Measurements from ENCODE around the gene GDF7.
A peak's percentile ranks its signal among the peaks of the same experiment; 100 is the strongest.

Gene GDF7

DNA sequence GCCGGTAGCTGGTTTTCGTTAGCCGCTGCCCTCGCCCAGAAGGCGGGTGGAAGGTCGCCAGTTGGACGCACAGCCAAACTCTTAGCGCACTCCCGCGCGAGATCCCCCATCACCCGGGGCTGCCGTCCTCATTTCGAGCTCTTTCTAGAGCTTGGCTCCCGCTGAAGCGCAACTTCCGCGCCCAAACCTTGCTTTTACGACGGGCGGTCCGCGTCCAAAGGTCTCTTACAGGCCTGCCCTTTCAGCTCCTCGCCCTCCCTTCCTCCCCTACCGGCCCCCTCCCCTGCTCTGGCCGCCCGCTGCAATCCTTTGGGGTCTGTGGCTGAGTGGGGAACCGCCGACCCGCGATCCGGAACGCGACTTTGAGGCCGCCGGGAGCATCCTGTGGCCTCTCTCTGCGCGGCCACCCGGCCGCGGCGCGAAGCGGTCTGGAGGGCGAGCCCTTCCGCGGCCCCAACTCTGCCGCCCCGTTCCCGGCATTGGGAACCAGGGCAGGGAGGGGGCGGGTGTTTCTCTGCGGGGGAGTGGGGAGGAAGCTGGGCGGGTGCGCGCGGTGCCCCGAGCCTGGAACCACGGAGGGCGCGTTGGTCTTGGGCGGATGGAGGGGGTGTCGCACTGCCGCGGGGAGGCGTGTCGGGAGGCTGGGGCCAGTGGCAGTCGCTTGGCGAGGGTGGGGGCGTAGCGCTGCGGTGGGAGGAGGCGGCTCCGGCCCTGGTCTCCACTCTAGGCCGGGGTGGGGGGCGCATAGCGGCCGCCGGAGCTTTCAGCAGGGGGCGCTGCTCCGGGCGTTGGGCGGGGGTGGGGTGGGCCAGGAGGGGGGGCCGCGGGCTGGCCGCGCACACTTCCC, at the start of gene GDF7:
Gene GDF7, plus strand, starts transcription at position 841 of the 847 bp plus-strand sequence. CDS start 96 bp downstream, outside the sequence.
- no peak for DNase-seq

DNA sequence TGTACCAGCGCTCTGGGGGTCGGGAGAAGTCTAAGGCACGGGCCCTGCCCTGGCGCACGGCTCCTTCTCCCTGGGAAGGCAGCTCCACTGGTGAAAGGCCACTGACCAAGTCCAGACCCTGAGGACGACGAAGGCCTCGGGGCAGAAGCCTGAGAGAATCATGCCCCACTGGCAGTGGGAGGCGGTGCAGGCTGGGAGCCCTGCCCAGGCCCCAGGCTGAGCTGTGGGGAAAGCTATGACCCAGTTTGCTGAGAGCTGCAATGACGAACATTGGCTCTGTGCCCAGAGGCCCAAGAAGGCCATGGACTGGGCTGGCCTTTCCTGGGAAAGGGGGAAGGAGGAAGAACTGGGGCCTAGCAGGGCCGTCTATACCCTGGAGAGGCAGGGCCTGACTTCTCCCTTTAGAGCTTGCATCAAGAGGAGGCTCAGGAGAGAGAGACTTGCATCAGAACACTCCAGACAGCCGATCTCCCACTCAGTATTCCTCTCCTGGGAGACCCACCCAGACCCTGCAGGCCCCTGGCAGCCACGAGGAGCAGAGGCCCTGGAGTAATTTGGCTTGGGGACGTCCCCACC, 49.0 kb upstream of the GDF7 start:
- DNase-seq: peak; percentile 7

DNA sequence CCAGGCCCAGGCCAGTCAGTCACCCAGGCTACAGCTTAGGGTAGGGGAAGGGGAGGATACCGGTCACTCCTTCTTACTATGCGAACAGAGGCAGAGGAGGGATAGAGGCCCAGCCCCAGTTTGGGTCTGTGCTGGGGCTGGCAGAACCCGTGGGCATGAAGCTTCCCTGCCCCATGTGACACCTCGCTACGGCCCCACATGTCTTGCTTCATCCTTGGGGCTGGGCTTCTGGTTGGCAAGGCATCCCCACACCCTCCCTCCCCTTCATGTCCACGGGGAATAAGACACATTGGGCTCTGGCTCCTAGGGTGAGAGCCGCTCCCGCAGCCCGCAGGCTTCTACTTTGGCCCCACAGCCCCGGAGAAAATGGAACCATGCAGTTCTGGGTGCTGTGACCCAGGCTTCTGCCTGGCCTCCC, 48.5 kb upstream of the GDF7 start:
- DNase-seq: no peak

DNA sequence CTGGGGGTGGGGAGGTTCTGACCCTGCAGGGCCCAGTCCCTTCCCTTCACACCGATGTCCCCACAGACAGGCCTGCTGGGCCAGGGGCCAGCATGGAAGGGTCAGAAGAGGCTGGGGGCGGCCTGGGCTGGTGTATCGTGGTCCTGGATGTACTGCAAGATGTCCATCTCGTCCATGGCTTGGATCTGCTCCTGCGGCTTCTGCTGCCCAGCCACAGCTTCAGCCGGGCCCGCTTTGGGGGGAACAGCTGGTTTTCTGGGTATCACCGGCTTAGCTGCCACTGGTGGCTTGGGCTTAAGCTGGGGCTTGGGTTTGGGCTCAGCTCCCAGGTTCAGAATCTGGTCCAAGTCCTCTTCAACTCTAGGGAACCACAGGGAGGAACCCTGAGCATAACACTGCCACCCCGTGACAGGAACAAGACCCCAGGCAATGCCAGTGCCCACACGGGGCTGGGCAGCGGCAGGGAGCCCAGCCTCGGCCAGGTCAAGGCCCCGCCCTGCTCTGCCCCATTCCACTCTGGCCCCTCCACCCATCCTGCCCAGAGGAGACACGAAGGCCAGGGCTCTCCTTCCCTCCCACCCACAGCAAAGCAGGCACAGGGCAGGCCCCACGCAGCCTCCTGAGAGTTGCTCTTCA, 47.9 kb upstream of the GDF7 start:
- DNase-seq: no peak

DNA sequence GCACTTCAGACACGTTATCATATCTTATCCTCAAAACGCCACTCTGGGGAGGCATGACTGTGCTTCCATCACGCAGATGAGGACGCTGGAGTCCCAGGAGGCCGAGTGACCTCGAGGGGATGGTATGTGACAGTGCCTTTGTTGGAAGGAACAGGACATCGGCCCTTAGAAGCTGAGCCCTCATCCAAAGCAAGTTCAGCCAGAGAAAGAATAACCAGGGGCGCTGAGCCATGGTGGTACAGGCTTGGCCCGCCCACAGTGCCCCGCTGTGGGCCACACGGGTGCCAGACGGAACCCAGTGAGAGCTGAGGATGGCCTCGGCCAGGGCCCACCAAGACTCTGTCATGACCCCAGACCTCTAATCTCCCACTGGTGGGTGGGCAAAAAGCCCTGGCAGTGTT, 47.3 kb upstream of the GDF7 start:
- DNase-seq: no peak

DNA sequence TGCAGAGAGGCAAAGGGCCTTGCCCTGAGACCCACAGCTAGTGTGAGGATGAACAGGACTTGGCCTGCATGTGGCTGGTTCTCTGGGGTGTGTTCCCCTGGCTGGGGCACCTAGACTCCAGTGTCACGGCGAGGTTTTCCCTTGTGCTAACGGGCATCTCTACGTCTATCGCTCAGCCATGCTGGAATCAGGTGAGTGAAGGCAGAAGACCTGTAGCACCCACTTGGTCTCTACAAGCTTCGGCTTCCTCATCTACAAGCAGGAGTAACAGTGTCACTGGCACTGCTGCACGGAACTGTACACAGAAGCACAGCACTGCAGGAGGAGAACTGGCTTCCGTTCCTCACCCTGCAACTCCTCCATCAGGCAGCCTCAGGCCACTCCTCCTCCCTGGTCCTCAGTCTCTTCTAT, 46.7 kb upstream of the GDF7 start:
- DNase-seq: no peak

DNA sequence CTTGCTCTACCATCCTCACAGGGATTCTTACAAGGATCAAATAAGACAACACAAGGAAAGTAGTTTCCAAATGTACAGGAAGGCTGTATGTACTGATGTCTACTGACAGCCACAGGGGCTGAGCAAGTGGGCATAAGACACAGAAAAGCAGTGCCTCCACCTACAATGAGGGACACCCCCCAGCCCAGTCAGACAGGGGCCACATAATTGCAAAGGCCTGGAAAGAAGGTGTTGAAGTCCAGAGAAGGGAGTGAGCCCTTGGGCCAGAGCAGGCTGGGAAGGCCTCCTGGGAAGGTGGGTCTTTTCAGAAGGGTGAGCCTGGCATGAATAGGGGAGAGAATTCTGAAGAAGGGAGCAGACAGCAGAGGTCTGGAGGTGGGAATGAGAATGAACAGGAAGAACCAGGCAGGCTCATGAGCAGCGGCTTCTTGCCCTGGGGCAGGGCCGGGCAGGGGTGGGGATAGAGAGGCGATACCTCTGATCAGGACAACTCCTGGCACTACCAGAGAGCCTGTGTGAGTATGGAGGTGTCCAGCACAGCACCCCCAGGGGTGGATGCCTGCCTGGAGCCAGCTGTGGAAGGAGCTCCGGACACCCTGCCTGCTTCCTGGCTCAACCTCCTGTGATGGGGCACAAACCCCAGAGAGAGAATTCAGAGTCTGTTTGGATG, 46.1 kb upstream of the GDF7 start:
- DNase-seq: no peak

DNA sequence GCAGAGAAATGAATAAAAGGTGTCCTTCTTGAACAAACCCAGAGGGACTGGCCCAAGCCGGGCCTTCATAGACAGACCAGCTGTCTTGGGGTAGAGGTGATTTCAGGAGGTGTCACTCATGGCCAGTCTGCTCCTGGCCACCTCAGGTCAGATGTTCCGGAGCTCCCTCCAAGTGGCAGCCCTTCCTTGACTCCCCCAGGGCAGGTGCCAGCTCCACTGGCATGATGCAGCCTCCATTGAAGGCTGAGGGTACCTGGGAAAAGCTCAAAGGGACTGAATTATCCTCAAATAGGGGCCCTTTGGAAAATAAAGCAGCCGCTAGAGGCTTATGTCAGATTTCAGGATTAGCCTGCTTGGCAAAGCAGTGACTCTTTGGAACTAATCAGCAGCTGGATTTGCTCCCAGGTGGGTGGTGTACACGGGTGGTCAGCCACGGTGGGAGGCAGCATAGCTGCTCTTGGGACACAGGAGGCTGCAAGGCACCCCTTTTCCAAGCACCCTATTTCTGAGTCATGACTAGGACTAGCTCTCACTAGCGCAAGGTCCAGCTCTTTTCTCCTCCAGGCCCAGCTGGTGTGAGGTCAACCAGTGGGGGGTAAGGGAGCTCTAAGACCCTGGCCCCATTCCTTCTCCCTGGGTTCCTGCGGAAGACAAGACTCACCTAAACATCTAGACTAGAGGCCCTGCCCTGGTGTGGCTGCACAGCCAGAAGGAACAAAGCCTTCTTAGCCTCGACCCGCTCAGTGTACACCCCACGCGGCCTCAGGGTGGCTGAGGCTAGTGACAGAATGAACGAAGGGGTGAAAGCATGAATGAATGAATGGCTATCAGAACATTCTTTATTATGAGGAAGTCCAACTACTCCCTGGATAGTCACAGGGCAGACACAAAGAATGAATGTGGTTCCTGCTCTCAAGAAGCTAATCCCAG, 45.3 kb upstream of the GDF7 start:
- DNase-seq: no peak

DNA sequence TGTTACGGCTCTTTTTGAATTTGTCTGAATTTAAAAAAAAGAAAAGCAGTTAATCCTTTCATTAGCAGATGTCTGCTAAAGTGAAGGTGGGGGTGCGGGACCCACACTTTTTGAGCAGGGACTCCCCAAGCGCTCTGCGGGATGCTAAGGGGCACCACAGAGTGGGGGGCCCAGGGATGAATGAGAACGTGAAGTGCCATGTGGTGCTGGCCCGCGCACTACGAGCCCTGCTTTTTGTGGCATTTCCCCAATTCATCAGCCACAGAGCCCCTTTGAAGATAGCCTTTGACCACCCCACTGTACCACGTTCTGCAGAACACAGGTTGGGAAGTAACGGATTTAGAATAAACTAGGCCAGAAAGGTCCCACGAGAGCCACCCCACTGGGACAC, 44.7 kb upstream of the GDF7 start:
- no peak for DNase-seq

DNA sequence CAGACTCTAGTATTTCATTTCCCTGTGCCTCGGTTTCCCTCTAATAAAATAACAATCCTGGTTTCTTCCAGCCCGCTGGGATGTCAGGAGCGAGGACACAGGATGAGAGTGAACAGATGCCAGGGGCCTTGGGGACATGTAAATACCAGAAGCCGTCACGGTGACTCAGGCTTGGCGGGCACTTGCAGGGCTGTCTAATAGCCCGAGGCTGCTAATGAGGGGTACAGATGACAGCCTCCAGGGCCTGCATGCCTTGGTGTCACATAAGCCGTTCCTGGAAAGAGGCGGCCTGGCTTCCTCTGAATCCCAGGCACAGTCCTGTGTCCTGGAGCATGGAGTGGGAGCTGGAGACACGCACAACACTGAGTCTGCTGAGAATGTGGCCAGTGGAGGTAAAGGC, 44.2 kb upstream of the GDF7 start:
- no peak for DNase-seq

DNA sequence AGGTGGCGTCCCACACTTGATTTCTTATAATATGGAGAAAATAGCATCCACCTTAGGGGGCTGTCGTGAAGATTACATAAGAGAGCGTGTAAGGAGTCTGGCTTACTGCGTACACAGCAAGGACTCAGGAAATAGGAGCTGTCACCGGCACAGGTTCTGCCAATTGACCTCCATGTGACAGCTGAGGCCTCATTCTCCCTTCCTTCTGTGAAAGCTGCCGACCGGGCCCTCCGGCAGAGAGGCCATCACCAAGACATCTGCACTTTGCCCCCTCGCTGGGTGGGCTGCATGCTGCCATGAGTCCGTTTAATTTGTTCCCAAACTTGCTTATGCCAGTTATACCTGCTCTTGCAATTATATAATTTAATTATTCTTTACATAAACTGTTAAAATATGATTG, 43.7 kb upstream of the GDF7 start:
- no peak for DNase-seq

DNA sequence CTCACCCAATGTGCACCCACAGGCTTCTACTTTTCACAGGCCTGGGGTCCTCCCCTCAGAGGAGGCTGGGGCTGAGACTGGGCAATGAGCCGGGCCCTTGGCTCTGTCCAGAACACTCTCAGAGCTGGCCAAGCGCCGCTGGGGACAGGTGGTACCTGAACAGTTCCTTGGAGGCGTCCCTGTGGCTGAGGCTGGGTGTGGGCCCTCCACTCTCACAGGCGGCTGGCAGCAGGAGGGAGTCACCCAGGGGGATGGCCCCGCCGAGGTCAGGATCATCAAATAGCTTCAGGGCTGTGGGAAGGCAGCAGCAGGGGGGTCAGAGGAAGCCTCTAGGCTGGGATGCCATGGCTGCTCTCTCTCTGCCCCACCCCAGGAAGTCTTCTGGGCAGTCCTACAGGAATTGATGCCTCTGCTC, 43.2 kb upstream of the GDF7 start:
- DNase-seq: no peak

DNA sequence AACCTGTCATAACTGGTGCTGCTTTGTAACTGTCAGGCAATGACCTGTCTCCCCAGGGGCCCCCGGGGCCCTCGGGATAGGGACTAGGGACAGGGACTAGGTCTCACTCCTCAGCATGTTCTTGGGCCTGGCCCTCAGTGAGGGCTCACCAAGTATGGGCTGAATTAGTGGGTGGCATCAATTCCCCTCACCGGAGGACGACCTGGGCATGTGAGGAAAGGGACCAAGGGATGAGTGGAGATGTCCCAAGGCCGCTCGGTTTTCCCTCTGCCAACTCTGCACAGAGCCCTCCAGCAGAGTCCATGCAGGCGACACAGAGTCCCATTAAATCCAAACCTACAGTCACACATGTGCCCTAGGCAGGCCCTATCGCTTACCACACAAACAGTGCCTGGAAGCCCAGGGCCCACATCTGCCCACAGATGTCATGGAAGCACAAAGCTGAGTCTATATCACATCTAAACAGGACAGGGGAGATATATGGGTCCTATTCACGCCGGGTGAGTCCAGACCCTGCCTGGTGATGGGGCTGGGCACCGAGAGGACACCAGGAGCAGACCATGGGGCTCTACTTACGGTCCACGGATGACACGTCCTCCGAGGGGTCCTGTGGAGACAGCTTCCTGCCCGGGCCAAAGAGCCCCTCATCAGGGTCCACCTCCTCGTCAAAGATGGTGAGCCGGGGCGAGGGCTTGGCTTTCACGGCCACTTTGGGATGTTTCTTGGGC, 42.6 kb upstream of the GDF7 start:
- DNase-seq: no peak

DNA sequence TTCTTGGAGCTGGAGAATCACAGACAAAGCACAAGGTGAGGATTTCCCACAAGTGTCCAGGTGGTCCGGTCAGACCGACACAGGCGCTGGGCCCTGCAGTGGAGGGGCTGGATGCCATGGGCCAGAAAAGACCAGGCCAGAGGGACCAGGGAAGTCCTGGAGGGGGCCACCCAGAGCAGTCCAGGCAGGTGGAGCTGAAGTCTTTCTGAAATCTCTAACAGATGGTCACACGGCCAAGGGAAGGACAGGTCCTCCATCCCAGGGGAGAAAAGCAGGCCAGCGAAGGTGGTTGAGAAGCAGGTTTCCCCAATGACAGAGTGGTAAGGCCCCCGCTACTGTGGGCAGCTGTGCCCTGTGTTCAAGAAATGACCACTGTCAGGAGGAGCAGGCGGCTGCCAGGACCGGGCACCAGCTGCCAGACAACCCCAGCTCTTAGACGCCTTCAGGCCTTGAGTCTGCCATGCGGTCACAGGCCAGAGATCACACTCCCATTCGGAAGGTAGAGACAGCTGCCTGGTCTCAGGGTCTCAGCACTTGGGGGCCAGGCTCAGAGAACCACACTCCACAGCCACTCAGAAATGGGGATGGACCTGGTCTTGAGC, 42.0 kb upstream of the GDF7 start:
- DNase-seq: no peak

DNA sequence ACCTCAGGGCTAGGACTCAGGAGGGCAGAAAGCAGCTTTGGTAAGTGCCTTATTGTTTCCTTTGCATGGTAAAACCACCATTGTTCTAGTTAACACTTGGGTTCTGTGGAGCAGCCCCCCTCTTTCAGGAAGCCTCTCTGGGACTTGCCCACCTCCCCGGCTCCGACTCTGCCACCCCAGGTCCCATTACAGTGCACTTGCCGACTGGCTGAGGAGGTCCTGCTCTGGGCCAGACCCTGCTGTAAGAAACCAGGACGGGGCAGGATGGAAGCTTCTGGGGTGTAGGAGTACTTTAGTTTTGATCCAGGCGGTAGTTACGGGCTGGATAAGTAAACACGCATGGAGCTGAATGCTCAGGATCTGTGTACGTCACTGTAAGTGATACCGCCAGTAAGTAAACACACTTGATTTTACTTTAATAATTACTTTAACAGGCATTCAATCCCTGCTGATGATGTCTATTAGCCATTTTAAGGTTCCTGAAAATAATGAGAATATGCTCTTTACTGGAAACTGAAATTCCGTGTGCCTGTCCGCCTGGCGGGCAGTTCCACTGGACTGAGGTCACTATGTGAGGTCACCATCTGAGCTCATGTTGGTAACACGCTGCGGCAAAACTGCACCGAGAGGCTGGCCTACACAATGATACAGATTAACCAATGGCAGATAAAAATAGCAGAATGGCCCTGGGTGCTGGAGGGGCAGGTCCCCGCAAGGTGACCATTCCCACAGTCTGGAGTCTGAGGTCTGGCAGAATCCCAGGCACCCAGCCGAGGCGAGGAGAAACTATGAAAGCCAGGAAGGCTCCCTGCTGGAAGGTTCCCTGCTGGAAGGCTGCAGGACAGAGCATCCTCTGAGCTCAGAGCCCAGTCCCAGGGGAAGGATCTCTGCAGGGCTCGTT, 41.2 kb upstream of the GDF7 start:
- DNase-seq: peak; percentile 66

DNA sequence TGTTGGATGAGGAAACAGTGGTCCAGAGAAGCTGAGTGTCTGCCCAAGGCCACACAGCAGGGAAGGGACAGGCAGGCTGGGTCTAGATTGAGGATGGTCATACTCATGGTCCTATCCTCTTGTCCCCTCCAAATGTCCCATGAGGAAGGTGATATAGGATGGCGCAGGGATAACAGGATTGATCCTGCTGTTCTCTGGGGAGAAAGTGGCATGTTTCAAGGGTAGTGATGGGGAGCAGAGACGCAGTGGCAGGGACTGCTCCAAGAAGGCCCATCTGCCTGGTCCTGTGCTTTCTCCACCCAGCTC, 40.6 kb upstream of the GDF7 start:
- DNase-seq: no peak

DNA sequence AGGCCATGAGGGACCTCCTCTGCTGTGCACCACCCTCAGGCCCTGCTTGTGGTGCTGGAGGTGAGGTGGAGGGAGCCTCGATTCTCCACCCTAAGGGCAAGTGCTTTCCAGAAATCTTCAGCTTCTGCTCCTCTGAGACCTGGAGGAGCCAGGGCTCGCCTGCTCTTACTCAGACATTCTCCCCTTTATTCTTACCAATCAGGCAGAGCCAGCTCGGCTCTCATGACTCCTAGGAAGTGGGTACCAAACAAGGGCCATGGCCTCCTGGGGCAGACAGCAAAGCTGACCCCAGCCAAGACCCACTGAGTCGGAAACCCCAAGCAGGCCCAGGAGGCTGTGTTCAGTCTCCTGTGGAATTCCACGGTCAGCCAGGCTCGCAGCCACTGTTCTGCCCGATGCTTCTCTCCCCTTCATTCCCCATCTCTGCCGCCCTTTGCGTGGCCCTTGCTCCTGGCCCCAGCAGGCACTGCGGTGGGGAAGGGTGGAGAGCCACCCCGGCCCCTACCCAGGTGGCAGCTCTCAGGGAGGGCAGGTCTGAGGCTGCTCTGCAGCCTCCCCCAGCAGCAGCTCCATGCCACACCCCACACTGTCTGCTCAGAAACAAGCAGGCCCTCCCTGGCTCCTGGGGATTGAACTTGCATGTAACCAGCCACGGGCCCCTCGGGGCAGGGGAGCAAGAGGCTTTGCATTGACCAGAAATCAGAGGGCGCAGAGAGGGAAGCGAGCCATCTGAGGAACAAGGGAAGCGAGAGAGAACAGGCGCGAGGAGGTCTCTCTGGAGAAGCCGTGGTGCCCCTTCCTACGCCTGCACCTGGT, 40.0 kb upstream of the GDF7 start:
- no peak for DNase-seq

DNA sequence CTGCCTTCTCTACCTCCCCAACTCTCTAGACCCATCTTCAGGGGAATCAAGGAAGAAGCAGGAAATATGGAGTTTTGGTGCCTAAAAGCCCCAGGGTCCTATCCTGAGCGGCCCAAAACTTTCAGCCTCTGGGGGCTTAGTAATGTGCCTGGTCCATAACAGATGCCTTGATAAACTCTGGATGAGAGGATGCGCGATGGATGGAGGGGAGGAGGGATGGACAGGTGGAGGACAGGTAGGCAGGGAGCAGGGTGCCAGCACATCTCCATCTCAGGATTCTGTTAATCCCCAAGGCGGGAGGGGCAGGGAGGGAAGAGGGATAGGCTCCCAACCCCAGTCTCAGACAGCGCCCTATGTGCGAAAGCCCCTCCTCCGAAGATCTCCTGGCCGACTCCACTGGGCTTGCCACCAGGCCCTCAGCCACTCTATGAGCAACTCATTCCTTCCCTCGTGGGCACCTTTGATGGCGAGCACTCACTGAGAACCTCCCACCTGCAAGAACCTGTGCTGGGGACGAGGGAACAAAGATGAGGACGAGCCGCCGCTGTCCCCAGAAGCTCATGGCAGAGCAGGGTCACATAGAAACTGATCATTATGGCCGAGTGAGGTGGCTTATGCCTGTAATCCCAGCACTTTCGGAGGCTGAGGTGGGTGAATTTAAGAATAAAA, 39.1 kb upstream of the GDF7 start:
- no peak for DNase-seq

DNA sequence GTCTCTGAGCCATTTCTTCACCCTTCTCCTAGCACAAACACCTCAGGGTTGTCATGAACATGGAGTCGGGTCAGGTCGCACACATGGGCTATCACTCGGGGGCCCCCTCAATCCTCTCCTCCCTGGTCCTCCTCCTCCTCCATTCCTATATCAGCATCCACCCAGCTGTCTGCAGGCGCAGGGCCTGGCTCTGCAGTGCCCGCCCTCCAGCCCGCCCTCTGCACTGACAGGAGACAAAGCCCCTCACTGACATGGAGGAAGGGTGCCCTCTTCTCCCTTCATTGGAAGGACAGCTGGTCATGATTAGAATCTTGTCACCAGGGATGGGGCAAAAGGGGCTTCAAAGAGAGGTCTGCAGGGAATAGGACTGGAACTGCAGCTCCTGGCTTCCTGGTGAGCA, 37.8 kb upstream of the GDF7 start:
- DNase-seq: no peak
